K562 treated with DMSO at 1 percent for 24 hours (cell line): ENCODE data around the gene AMIGO1. TPM values are rescaled to one million over a fixed set of nuclear protein-coding genes. Genes with fewer than 3 reads are reported as not detected.

Experiments
- total RNA-seq: library from RNA; unstranded; fragments of 300-600 nt; gene quantifications from 2 replicates; pipeline ENCODE4 v1.2.3, GENCODE V29; 2022; ENCODE audit warnings: low read depth; ENCODE audit not compliant: insufficient read depth

The AMIGO1 gene
- total RNA-seq, result 1.0 and 1.1 TPM in 2 replicates

GRCh38 chr1:109509176-109510134 lies at the start of gene AMIGO1:
AMIGO1 (minus strand) TSS chr1:109509727; CDS start chr1:109508912, 815 bp downstream.

DNA sequence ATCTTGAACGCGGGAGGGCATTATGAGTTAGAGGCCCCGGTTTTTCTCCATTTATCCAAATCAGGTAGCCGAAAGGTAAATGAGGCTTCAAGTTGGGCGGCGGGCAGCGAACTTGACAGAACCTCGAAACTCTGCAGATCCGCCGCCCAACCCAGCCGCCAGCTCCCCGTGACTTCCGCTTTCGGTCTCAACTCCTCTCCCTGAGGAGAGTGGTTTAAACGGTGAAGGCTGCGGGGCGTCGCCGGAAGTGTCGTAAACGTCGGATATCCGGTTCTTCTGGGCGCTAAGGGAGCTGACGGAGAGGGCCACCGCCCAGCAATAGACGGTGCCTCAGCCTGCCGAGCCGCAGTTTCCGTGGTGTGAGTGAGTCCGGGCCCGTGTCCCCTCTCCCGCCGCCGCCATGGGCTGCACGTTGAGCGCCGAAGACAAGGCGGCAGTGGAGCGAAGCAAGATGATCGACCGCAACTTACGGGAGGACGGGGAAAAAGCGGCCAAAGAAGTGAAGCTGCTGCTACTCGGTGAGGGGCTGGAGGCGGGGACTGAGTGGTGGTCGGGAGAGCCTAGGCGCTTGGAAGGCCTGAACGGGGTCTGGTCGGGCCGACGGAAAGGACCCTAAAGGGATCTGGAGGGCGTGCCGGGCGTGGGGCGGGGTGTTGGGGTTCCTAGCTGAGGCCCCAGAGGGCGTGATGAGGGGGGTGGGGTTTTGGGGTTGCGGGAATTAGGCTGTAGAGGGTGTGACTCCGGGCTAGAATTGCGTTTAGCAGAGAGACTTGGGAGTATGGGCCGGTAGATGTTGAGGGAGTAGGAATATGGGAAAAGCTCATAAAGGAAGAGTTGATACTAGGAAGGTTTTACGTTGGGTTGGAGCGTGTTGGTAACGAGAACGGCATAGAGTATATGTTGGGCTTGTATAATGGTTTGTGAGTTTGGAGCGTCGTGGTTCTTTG lies 39.1 kb upstream of the AMIGO1 start, which contains the start of gene GNAI3:
Gene GNAI3, plus strand, starts transcription at position 295 of the 947 bp plus-strand sequence. Its CDS starts 106 bp downstream, at position 401.

DNA sequence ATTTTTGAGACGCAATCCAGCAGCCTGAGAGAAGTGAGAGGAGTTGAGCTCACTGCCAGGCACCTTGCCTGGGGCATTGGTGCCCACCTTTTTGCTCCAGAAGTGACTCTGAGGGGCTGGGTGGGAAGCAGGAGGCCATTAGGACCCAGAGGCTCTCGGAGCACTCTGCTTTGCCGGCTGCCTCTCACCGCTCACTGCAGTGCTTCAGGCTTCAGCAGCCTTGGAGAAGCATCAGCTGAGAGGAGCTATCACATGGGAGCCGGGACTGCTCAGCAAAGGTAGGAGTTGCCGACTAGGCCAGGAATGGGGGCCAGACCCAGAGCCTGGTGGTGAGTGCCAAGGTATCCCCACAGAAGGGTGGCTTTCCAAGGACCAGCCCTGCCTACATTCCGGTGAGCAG lies 30.1 kb upstream of the AMIGO1 start, which contains the start of gene GPR61:
Gene GPR61, plus strand, starts transcription at position 197 of the 400 bp plus-strand sequence. CDS start 3,151 bp downstream, outside the sequence.

DNA sequence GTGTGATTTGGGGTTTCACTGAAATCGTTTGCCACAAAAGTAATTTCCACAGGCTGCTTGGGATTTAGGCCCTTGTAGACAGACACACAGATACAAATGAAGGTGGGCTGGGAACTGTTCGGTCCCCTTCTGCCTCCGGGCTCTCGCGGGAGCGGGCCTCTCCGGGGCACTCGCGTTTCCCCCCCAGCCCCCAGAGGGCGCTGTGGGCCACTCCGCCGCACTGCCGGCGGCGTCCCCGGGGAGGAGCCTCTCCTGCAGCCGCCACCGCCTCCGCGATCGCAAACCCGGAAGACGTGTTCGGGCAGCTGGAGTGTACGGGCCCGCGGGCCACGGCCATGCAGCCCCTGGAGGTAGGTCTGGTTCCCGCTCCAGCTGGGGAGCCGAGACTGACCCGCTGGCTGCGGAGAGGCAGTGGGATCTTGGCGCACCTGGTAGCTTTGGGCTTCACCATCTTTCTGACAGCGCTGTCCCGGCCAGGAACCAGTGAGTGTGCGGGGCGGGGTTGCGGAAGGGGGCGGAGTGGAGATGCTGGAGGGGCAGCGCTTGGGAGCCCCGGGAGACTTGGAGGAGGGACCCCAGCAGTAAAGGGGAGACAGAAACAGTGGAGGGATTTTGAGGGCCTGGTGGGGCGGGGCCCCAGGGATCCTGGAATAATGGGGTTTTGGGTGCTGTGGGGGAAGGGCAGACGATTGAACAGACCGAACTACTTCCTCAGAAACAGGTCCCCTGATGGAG lies 15.6 kb downstream of the AMIGO1 start, which contains the start of gene CYB561D1:
Gene CYB561D1, plus strand, starts transcription at position 290 of the 735 bp plus-strand sequence. Its CDS starts 46 bp downstream, at position 336.

GRCh38 chr1:109483672-109484518 lies 25.6 kb downstream of the AMIGO1 start, which contains the start of gene ATXN7L2:
ATXN7L2 (plus strand) TSS chr1:109483905; CDS start chr1:109483954, 49 bp downstream.

GRCh38 chr1:109466452-109467300 lies 42.9 kb downstream of the AMIGO1 start, which contains the start of gene SYPL2:
SYPL2 (plus strand) TSS chr1:109466546; CDS start chr1:109466844, 298 bp downstream.

Other genes starting within 250 kb of the AMIGO1 start
- 63.2 and 71.2 TPM in 2 replicates for gene PSRC1, start 226.6 kb downstream of the AMIGO1 start, total RNA-seq
- 0.28 TPM in 1 of 2 replicates, not detected in the other for gene MYBPHL, start 202.7 kb downstream of the AMIGO1 start, total RNA-seq
- gene SORT1, start 111.8 kb downstream of the AMIGO1 start, total RNA-seq, result 70.4 and 73.1 TPM in 2 replicates
- gene PSMA5, start 83.3 kb downstream of the AMIGO1 start, total RNA-seq, result 74.1 and 108 TPM in 2 replicates
- 0.15 TPM in 1 of 2 replicates, not detected in the other for gene SYPL2, start 43.2 kb downstream of the AMIGO1 start, total RNA-seq
- gene ATXN7L2, start 25.8 kb downstream of the AMIGO1 start, total RNA-seq, result 6.7 and 7.0 TPM in 2 replicates
- gene CYB561D1, start 15.6 kb downstream of the AMIGO1 start, total RNA-seq, result 9.5 and 10.0 TPM in 2 replicates
- gene GPR61, start 30.1 kb upstream of the AMIGO1 start, total RNA-seq, result 1.00 TPM in 1 of 2 replicates, not detected in the other
- 4.2 and 5.5 TPM in 2 replicates for gene GNAI3, start 38.9 kb upstream of the AMIGO1 start, total RNA-seq
- not detected in 2 replicates for gene GNAT2, start 109.9 kb upstream of the AMIGO1 start, total RNA-seq
- 59.4 and 63.7 TPM in 2 replicates for gene AMPD2, start 110.1 kb upstream of the AMIGO1 start, total RNA-seq
- gene GSTM4, start 146.4 kb upstream of the AMIGO1 start, total RNA-seq, result 59.3 and 69.0 TPM in 2 replicates
- gene GSTM2, start 158.3 kb upstream of the AMIGO1 start, total RNA-seq, result 16.9 and 20.9 TPM in 2 replicates
- gene GSTM1, start 178.1 kb upstream of the AMIGO1 start, total RNA-seq, result not detected in 2 replicates
- not detected in 2 replicates for gene GSTM5, start 202.5 kb upstream of the AMIGO1 start, total RNA-seq
- 28.6 and 28.7 TPM in 2 replicates for gene GSTM3, start 231.3 kb upstream of the AMIGO1 start, total RNA-seq